UCSD-AML1 (cell line): ENCODE results near the gene CREBZF.

Experiments
- DNase-seq: peaks from one replicate; lab custom pipeline; 2025; ENCODE audit not compliant: unreplicated experiment; lab: John Stamatoyannopoulos, UW

CREBZF gene, protein sequence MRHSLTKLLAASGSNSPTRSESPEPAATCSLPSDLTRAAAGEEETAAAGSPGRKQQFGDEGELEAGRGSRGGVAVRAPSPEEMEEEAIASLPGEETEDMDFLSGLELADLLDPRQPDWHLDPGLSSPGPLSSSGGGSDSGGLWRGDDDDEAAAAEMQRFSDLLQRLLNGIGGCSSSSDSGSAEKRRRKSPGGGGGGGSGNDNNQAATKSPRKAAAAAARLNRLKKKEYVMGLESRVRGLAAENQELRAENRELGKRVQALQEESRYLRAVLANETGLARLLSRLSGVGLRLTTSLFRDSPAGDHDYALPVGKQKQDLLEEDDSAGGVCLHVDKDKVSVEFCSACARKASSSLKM

DNA sequence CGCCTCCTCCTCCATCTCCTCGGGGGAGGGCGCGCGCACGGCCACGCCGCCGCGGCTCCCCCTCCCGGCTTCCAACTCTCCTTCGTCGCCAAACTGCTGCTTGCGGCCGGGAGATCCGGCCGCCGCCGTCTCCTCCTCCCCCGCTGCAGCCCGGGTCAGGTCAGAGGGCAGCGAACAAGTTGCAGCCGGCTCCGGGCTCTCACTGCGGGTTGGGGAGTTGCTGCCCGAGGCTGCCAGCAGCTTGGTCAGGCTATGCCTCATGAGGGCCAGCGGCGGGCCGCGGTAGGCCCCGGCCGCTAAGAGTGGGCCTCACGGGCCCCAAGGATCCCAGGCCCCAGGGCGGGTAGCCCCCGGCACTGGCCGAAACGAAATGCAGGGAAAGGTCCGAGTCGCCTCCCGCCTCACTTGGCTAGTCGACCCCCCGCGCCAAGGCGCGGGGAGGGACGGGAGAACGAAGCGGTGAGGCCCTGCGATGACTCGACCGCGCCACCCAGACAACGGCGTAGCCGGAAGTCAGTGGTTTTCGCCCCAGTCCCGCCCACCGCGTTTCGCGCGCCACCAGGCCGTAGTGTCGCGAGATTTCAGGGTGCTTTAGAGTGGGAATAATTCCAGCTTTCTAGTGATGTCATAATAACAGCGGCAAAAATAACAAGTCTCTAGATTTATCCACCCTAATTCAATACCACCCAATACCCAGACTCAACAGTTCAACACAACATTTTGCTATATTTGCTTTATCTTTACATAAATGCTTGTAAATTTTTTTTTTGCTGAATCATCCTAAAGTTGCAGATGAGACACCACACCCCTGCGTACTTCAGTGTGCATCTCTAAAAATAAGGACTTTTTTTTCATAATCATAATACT is at the start of gene CREBZF:
TSS of gene CREBZF (minus strand) at position 515 of the 867 bp plus-strand sequence. CDS start at position 261, 254 bp downstream.
- peak; percentile 93 for DNase-seq

DNA sequence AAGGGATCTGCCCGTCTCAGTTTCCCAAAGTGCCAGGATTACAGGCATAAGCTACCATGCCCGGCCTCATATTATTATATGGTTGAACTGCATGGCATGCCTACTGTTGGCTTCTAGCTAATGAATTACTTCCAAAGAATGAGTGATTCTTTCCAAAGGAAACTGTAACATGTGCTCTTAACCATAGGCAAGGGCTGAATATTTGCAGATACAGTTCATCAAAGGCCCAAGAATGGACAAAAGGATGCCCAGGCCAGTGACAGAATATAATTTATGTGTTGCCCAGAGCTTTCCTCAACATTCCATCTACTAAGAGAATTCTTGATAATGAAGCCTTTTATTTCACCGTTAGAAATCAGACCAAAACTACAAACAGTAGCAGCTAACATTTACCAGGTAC is 48.0 kb upstream of the CREBZF start:
- DNase-seq: no peak

DNA sequence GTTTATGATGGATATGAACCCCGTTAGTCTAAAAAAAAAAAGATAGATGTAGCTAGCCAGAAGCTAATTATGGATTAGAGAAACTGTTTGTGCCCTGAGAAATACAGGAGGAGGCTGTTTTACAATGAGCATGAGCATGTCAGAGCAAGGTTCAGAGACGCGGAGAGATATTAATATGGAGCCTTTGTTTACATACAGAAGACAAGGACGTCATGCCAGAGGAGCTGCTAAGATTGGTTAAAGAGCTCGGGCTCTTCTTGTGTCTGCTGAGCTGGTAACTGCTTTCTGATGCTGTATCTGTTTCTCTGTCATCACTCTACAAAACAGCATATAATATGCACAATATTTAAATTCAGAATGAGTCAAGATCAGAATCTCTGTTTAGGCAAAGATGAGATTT is 46.0 kb upstream of the CREBZF start:
- DNase-seq: no peak

DNA sequence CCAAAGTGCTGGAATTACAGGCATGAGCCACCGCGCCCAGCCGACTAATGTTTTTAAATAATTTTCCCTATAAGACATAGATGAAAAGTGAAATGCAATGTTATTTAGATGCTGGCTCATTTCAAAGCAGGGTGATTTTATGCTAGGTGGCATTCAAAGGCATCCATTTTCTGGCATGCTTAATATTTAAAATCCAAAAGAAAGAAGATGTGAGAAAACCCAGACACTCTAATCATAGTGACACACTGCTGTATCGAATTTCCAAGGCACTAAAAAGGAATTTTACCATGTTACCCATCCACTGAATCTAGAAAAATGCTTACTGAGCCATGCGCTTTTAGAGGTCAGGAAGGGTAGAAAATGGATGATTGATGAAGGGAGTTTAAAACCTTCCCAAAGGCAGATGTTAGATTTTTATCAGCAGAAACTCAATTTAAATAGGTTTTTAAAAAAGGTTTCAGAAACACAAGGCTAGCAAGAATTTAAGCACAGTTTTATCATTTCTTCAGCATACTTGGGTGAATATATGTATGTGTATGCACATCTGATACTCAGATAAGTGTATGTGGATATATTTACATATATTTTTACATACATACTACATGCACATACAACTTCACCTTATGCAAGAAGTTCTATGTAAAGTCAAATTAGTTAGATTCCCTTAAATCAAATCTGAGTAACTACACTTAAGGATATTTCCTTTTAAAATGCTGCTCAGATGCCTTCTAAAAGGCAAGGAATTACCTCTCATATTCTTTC is 45.2 kb upstream of the CREBZF start:
- no peak for DNase-seq

DNA sequence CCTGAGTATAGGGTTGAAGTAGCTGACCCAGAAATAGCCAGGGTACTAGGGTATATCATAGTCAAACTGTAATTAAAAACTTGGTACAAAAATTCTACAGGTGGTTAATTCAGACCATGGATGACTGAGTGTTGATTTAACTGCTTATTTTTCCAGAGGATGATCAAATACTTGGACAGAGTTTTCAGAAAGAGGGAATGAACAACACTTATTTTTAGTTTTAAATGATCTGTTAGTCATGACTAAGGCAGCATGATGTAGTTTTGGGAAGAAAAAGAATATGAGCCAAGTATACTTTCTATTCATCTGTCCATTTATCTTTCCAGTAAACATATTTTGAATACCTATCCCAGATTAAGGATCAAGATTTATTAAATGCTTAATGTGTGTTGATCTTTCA is 40.9 kb upstream of the CREBZF start:
- DNase-seq: no peak

DNA sequence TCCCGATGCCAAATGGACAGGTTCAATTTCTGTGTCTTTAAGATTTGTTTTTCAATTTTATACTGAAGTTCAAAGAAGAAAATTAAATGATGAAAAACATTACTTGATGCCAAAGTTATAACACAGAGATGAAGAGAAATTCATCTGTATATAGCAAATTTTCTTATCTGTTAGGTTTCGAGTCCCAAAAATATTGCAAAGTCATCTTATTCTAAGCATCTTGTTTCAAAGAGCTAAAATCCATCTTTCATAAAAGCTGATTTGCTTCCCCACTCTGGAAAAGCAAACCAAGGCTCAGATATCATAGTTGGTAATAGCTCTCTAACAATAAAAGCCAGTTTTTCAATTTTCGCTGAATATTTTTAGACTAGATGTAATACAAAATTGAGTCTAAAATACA is 40.0 kb upstream of the CREBZF start:
- DNase-seq: no peak

DNA sequence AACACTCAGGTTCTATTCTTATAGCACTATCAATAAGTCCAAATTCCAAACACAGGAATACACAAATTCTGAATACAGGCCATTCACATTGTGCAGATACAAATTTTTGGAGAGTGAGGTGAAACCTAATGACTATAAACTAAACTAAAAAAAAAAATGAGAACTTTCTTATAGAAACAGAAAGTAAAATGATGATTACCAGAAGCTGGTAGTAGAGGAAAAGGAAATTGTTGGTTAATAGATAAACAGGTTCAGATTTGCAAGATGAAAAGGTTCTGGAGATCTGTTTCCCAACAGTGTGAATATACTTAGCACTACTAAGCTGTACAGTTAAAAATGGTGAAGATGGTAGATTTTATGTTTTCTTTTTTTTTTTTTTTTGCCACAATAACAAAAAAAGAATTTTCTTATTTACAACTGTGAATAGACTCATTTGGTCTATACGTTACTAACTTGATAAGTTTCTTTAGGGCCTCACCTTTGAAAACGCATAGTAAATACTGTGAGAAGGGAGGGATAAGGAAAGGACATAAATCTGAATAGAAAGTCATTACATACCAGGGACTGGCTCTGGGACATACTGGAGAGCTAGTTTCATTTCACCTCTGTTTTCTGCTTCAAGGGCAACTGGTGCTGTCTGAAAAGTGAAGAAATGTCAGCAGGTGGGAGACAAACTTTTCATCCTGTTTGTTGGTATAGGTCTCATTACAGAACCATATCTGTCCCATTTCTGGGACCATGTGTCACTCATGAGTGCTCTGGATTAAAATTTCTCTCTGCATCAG is 35.2 kb upstream of the CREBZF start:
- no peak for DNase-seq

DNA sequence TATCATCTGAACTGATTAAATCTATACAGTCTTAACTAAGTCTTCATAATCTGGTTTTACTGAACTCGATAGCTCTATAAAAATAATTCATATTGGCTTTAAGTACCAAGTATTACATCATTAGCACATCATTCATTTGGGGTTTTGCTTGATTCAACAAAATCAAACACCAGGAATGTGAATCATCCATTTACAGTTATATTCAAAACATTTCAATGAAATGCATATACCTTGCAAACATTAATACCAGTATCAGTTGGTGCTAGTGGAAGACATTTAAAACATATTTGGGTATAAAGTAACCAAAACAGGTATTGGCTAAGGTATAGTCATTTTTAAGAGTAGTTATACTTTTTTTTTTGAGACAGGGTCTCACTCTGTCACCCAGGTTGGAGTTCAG is 33.3 kb upstream of the CREBZF start:
- no peak for DNase-seq

DNA sequence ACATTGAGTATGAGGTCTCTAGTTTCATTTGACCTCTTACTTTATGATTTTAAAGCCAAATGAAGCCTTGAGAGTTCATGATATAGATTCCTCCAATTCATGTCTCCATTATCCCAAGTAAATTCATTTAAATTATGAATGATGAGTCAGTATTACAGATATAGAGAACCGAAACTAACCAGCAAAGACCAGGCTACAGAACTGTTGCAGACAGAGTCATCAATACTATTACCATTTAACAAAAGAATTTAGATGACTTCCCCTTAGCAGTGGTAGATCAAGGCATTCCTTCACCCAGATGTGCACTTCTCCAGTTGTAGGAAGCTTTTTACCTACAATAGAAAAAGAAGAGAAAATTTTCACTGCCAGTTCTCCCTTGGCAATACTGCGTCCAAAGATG is 32.8 kb upstream of the CREBZF start:
- DNase-seq: no peak

DNA sequence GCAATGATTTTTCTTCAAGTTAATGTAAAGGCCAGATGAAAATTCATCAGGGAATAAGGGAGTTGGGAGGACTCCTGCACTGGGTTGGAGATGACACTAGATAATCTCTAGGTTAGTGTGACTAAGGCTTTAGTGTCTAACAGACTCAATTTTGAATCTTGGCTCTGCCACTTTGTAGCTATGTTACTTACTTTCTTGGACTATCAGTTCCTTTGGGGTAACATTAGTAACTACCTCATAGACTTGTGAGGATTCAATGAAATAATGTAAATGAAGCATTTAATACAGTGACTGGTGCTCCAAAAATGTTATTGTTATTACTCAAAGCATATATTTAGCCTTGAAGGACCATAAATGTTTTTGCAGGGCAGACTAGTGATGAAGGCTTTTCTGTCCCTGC is 30.6 kb upstream of the CREBZF start:
- DNase-seq: no peak

DNA sequence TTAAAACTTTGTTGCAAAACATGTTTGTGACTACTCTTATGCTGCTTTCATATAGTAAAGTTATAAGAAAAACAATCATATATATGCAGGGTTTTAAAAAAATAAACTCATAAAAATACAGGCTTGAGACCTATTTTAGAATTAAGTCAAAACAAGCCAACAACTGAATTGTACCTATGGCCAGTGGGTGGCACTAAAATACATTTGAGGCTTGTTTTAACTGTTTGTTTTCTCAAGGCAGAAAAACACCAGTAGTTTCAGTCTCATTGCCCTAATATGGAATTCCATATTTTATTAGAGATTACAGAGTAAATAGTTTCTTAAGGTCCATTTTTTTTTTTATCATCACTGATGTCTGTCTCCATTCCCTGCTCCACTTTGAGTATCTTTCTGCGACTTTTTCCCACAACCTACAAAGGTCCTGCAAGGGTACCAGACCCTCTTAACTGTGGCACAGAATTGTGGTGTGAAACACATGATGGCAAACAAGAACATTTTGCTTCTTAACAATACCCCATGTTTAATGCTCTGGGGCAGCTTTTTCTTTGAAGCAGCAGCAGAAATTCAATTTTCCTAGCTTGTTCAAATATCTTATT is 29.6 kb upstream of the CREBZF start:
- no peak for DNase-seq

DNA sequence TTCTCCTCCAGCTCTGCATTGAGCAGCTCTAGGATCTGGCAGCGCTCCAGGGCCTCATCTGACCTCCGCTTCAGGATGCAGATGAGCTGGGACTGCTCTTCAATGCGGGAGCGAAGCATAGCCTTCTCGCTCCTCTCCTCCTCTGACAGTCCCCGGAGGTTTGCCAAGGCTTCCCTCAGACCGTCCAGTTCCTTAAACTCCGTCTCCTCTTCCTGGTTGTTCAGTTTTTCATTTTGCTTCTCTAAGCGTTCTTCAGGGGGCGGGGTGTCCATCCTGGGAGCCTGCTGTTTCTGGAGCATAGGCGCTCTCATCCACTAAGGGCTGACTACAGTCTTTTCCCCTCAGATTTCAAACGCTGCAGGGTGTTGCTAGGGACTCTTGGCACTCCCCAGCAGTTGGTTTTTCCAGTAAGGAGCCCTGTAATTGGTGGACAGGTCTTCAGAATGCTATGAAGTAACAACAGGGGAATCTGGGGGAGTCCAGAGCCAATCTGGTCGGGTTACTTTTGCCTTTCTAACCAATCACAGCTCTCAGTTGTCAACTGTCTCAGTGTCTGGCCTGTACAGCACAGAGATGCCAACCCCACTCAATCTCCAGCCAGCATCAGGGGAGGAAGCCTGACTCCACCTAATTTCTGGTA is 21.0 kb upstream of the CREBZF start, which contains the start of gene CCDC89:
TSS of gene CCDC89 (minus strand) at position 376 of the 640 bp plus-strand sequence. CDS start at position 311, 65 bp downstream.
- DNase-seq: no peak

DNA sequence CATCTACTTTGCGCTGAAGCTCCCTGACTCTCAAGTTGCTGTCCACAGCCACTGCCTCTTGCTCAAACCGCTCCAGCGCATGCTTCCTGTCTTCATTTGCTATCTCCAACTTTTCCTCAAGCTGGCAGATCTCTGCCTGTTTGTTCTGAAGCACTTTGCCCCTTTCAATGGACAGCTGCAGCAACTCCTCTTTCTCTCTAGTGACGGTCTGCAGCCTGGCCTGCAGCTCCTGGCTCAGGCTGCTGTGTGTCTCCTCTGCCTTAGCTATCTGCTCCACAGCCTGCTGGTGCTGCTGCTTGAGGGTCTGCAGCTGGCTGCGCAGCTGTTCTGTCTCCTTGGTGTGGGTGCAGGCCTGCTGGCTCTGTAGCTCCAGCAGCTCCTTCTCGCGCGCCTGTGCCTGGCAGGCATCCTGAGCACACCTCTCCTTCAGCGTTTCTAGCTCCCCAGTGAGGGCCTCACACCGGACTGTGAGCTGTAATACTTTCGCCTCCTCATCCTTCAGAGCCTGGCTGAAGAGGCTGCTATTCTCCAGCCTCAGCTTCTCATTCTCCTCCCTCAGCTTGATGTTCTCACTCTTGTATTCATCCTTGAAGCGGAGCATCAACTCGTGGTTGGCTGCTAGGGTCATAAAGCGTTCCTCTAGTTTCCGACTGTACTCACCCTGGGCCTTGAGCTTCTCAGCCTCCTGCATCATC is 20.3 kb upstream of the CREBZF start:
- DNase-seq: no peak

DNA sequence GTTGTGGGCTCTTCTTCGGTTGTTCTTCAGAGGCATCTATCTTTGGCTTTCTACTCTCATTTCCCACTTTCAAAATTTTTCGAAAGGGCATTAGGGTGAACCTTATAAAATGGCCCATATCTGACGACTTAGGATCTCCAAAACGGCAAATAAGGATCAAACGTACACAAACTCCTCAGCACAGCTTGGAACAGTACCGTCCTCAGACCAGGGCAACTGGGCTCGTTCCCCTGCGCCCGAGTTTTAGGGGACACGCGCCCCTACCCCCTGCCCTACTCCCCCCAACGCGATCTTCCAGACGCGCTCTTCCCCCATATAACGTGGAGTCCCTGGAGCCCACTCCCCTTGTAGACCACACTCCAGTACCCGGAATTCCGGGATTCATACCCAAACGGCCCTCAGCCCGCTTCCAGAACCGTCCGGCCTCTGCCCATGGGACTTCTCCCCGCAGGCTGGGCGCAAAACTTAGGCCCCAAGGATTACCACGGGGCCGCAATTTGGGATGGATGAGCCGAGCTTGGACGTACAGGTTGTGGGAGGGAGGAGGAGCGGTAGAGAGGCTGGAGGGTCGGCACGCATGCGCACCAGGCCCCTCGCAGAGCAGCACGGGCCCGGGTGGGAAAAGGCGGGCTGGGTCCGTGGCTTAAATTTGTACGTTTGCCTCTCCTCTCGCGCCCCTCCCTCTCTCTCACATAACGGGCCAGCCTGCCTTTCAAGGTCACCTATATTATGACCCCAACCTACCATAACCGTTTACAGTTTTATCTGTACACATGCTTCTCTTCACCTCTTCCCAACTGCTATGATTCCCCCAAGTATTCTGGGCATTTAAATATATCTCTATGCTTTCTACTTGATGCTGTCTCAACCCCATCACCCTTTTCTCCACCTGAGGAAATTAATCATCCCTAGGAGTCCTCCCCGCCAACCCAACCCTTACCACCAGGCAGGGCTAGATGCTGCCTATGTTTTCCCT is 17.7 kb upstream of the CREBZF start:
- no peak for DNase-seq

DNA sequence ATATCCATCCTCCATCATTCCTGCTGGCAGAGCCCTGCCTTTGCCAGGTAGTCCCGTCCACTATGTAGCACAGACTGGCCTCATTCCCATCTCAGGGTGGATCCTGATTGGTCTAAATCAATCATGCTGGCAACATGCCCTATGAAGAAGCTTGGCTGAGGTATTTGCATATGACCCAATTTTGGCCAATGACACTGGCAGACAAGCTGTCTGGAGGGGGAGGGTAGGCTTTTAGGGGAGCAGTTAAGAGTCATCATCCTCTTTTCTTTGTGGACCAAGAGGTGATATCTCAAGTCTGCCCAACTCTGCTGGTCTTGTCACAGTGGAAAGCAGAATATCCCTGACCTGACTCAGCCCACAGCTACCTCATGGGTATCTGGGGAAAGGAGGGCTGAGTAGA is 16.0 kb upstream of the CREBZF start:
- no peak for DNase-seq

DNA sequence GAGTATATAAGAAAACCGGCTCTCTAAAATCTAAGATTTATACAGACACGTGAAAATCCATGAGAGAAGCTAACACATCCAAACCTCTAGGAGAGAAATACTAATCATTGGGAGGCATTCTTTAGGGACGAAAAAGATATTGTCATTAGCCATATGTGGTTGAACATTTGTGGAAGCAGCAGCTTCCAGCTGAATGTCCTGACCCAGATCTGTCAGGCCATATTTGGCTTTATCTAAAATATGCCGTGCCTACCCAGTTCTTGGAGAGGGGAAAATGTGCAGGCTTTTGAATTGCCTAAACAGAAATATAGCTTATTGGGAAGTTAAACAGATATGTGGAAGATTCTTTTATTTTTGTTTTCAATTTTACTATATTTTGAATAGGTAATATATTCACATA is 14.6 kb upstream of the CREBZF start:
- no peak for DNase-seq

DNA sequence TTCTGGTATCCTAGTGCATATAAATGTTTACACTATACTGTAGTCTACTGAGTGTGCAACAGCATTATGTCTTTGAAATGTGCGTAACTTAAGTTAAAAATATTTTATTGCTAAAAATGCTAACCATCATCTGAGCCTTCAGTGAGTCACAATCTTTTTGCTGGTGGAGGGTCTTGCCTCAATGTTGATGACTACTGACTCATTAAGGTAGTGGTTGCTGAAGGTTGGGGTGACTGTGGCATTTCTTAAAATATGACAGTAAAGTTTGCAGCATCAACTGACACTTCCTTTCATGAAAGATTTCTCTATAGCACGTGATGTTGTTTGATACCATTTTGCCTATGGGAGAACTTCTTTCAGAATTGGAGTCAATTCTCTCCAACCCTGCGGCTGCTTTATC is 8.5 kb upstream of the CREBZF start:
- DNase-seq: no peak
